Stomach (tissue), 4 donors: ENCODE results near the gene TTLL12.
A peak's percentile ranks its signal among the peaks of the same experiment; 100 is the strongest.

Experiments used
- CTCF ChIP-seq, 7 experiments: fragments of 450-650 bp in 4 of 7; fragments of 200-600 bp in 3 of 7; sonication (generic) in 3 of 7; IDR thresholded peaks; one replicate each; pipeline ENCODE4 v1.5.1; 2016 to 2019; ENCODE audit warnings: antibody characterized with exemption in 7 of 7, control low read depth in 2 of 7, mild to moderate bottlenecking in 1 of 7
- EP300 ChIP-seq: sonication (generic); formaldehyde crosslinking; IDR thresholded peaks from one replicate; pipeline ENCODE4 v1.6.1; 2017; ENCODE audit warnings: antibody characterized with exemption
- POLR2A ChIP-seq, 4 donors: fragments of 450-650 bp; IDR thresholded peaks; one replicate each; pipeline ENCODE4 v1.6.1; 2016; ENCODE audit warnings: antibody characterized with exemption in 4 of 4, control low read depth in 2 of 4, mild to moderate bottlenecking in 1 of 4, moderate library complexity in 1 of 4
- POLR2AphosphoS5 ChIP-seq, 3 donors: sonication (generic); formaldehyde crosslinking; IDR thresholded peaks; one replicate each; pipeline ENCODE4 v1.6.1; 2016; ENCODE audit warnings: antibody characterized with exemption in 3 of 3

- TF ChIP-seq CTCF (IDR thresholded peaks at IDR 0.05) (peak in 5 of 7 experiments; percentile 32 to 72 (median 62)), POLR2AphosphoS5 (IDR thresholded peaks at IDR 0.05) (peak in 2 of 3 donors; percentile 35 to 81), POLR2A (IDR thresholded peaks at IDR 0.05) (no peak), EP300 (no peak)
Observed at GRCh38 chr22:43159484-43160178, 27.3 kb downstream of the TTLL12 start.
